HG02763 (cell line): ENCODE measurements around the gene IER2.
"Not testable (repeated sequence)": the region's sequence is repeated elsewhere in the genome, so short reads cannot be mapped to it uniquely, and the experiment has no call there.

Source experiments
- ATAC-seq: cut with Tn5 transposase; IDR thresholded peaks from one replicate; pipeline ENCODE4 v1.9.1; 2021; ENCODE audit warnings: mild to moderate bottlenecking, moderate library complexity; ENCODE audit not compliant: unreplicated experiment

IER2 gene

GRCh38 chr19:13162724-13163608 is 12.8 kb downstream of the IER2 start:
- no peak for ATAC-seq

DNA sequence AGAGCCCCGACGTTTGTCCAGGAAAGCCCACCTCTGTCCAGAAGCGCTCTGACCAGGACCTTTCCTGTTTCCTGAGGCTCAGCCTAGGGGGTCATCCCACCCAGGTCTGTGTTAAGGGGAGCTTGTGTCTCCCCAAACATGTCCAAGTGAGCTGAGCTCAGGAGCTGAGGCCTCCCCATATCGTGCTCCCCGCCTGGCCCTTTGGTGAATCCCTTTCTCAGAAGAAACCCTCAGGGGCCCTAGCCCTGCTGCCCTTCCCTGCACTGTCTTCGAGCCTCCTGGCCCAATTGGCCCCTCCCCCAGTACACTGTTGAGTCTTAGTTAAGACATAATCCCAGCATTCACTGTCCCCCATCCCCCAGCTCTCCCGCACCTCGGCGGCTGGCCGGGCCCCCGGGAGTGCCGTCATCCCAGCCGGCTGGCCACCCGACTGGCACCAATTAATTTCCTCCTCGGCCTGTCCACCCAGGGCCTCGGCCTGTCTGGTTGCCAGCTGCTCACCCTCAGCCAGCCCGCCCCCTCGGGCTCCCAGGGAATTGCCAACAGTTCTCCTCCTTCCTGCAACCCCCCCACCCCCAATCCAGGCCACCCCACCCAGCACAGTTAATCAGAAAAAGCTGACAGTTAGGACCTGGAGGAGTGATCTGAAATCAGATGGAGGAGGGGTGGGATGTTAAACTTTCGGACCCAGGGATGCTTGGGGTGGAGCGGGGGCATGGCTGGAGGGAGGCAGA is 13.6 kb downstream of the IER2 start:
- no peak for ATAC-seq

- no peak for ATAC-seq
Observed at GRCh38 chr19:13164343-13165161, 14.3 kb downstream of the IER2 start.

- no peak for ATAC-seq
Observed at GRCh38 chr19:13165162-13165997, 15.2 kb downstream of the IER2 start.

- not testable (repeated sequence) for ATAC-seq
Observed at GRCh38 chr19:13166151-13166550, 15.9 kb downstream of the IER2 start.

DNA sequence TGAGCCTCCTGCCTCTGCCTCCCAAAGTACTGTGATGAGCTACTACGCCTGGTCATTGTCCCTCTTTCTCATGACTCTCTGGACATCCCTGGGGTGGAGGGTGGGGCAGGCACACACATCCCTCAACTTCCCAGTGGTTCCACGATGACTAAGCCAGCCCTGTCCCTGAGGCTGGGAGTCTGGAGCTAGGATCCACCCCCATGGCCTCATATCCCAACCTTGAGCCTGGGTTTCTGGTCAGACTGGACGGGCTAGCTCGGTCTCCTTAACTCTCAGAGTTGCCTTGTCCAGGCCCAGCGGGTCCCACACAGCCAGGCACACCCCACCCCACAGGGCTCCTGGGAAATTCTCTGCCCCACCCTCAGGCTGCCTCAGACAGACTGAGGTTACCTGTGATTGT is 19.6 kb downstream of the IER2 start:
- no peak for ATAC-seq

DNA sequence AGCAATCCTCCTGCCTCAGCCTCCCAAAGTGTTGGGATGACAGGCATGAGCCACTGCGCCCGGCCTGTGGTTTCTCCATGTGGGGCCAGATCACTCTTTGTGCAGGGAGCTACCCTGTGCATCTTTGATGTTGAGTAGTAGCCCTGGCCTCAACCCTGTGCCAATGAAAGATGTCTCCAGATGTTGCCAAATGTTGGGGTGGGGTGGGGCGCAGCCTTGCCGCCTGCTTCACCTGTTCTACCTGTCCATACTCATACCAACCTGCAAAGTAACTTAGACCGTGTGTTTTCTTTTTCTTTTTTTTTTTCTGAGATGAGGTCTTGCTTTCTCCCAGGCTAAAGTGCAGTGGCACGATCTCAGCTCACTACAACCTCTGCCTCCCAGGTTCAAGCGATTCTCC is 20.9 kb downstream of the IER2 start:
- no peak for ATAC-seq

GRCh38 chr19:13172346-13173138 is 22.3 kb downstream of the IER2 start:
- ATAC-seq, result no peak

DNA sequence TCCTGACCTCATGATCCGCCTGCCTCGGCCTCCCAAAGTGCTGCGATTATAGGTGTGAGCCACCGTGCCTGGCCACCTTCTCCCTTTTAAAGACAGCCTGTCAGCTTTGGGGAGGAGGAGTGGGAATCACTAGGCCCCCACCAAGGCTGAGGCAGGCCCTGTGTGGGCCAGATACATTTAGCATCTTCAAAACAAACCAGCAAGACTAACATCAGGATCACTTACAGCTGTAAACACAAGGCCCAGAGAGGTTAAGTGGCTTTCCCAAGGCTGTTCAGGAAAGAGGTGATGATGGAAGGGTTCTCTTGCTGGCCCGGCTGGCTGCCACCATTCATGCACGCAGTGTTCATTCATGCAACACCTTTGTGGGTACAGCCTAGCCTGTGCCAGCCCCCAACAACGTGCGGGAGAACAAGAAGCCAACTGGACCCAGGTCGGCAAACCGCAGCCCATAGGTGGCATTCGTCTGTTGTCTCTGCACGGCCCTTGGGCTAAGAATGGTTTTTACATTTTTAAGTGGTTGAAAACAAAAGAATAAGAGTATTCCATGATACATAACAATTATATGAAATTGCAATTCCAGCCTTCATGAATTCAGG is 23.0 kb downstream of the IER2 start:
- ATAC-seq, result no peak

DNA sequence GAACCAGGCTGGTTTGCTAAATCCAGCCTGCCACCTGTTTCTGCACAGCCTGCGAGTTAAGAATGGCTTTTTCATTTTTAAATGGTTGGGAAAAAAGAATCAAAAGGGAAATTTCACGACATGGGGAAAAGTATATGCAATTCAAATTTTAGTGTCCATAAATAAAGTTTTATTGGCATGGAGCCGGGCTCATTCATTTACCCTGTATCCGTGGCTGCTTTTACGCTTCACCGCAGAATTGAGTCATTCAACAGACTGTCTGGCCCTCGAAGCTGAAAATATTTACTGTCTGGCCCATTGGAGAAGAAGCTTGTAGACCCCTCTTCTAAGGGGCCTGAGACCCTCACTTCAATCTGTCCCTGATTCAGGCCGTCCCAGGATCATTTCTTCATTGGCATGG is 26.1 kb downstream of the IER2 start:
- ATAC-seq, result no peak

DNA sequence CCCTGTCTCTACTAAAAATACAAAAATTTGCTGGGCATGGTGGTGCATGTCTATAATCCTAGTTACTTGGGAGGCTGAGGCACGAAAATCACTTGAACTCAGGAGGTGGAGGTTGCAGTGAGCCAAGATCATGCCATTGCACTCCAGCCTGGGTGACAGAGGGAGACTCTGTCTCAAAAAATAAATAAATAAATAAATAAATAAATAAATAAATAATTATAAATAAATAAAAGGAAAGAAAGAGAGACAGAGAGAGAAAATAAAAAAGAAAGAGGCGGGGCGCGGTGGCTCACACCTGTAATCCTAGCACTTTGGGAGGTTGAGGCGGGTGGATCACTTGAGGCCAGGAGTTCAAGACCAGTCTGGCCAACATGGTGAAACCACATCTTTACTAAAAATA is 27.4 kb downstream of the IER2 start:
- ATAC-seq, result not testable (repeated sequence)

DNA sequence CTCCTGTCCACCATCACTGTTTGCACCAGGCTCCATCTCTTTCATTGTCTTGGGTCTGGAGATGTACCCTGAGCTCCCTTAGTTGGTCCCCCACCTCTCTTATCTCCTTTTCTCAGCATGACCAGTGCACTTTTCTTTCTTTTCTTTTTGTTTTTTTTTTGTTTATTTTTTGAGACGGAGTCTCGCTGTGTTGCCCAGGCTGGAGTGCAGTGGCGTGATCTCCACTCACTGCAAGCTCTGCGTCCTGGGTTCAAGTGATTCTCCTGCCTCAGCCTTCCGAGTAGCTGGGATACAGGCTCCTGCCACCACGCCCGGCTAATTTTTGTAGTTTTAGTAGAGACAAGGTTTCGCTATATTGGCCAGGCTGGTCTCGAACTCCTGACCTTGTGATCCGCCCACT is 28.1 kb downstream of the IER2 start:
- ATAC-seq, result not testable (repeated sequence)

DNA sequence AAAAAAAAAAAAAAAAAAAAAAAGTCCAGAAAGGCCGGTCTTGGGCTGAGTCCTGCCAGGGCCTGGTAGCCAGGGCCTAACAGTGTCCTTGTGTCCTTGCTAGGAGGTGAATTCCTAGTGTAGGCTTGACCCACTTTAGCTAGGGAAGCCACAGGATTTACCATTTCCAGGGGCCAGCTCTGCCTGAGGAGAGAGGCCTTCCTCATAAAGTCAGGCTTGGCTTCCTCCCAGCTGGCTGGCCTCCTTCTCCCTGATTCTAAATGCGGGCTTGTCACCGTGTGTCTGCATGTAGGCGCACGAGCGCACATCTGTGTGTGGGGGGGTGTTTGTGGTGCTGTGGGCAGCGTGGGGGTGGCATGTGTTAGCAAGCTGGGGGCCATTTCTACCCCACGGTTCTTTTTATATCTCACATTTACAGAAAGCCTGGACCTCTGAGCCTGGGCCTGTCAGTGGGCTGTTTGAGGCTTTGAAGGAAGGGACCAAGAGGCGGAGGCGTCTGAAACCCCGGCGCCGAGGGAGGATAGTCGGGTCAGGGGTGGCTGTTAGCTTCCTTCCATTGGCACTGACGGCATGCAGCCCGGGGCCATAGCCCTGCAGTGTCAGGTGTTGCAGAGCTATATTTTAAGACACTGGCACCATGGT is 31.7 kb downstream of the IER2 start:
- no peak for ATAC-seq

DNA sequence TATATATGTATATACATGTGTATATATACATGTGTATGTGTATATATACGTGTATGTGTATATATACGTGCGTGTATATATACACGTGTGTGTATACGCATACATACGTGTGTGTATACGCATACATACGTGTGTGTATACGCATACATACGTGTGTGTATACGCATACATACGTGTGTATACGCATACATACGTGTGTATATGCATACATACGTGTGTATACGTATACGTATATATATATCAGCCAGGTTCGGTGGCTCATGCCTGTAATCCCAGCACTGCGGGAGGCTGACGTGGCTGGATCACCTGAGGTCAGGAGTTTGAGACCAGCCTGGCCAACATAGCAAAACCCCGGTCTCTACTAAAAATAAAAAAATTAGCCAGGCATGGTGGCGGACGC is 34.7 kb downstream of the IER2 start:
- ATAC-seq, result not testable (repeated sequence)

DNA sequence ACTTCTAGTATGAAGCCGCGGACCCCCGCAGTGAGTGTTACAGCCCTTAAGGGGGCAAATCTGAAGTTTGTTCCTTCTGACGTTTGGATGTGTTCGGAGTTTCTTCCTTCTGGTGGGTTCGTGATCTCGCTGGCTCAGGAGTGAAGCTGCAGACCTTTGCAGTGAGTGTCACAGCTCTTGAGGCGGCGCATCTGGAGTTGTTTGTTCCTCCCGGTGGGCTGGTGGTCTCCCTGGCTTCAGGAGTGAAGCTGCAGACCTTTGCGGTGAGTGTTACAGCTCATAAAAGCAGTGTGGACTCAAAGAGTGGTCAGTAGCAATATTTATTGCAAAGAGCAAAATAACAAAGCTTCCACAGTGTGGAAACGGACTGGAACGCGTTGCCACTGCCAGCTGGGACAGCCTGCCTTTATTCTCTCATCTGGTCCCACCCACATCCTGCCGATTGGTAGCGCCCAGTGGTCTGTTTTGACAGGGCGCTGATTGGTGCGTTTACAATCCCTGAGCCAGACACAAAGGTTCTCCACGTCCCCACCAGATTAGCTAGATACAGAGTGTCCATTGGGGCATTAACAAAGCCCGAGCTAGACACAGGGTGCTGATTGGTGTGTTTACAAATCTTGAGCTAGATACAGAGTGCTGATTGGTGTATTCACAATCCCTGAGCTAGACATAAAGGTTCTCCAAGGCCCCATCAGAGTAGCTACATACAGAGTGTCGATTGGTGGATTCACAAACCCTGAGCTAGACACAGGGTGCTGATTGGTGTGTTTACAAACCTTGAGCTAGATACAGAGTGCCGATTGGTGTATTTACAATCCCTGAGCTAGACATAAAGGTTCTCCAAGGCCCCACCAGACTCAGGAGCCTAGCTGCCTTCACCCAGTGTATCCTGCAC is 35.8 kb downstream of the IER2 start:
- ATAC-seq, result not testable (repeated sequence)

DNA sequence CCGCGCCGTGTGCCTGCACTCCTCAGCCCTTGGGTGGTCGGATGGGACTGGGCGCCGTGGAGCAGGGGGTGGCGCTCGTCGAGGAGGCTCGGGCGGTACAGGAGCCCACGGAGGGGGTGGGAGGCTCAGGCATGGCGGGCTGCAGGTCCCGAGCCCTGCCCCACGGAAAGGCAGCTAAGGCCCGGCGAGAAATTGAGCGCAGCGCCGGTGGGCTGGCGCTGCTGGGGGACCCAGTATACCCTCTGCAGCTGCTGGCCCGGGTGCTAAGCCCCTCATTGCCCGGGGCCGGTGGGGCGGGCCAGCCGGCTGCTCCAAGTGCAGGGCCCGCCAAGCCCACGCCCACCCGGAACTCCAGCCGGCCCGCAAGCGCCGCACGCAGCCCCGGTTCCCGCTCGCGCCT is 36.5 kb downstream of the IER2 start:
- not testable (repeated sequence) for ATAC-seq

DNA sequence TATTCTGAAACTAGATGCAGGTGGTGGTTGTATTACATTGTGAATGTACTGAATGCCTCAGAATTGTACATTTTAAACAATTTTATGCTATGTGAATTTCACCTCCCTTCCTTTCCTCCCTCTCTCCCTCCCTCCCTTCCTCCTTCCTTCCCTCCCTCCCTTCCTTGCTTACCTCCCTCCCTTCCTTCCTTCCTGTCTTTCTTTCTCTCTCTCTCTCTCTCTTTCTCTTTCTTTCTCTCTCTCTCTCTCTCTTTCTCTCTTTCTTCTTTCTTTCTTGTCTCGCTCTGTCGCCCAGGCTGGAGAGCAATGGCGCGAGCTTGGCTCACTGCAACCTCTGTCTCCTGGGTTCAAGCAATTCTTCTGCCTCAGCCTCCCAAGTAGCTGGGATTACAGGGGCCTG is 37.2 kb downstream of the IER2 start:
- no peak for ATAC-seq

DNA sequence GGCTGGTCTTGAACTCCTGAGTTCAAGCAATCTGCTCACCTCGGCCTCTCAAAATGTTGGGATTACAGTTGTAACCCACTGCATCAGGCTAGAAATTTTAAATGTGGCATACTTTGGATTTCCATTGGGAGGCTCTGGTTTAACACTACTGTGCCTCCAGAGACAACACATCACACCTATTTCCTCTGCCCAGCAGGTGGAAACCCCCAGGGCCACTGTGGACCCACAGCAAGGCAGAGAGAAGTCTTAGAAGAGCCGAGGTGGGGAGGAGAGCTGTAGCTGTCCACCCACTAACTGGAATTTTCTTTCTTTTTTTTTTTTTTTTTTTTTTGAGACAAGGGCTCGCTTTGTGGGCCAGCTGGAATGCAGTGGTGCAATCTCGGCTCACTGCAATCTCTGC is 39.4 kb downstream of the IER2 start:
- ATAC-seq, result no peak
